ENCODE measurements around the gene NRCAM.
"Not testable (repeated sequence)": the region's sequence is repeated elsewhere in the genome, so short reads cannot be mapped to it uniquely, and the experiment has no call there.

DNA sequence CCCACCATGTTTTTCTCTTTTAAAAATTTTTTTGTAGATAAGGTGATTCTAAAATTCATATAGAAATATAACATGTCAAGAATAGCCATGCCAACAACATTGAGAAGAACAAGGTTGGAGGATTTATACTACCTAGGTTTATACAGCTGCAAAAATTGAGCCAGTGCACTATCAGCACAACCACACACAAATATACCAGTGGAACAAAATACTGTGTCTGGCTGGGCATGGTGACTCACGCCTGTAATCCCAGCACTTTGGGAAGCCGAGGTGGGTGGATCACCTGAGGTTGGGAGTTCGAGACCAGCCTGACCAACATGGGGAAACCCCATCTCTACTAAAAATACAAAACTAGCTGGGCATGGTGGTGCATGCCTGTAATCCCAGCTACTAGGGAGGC, 48.3 kb upstream of the NRCAM start:
- TF ChIP-seq, protein P1, sequence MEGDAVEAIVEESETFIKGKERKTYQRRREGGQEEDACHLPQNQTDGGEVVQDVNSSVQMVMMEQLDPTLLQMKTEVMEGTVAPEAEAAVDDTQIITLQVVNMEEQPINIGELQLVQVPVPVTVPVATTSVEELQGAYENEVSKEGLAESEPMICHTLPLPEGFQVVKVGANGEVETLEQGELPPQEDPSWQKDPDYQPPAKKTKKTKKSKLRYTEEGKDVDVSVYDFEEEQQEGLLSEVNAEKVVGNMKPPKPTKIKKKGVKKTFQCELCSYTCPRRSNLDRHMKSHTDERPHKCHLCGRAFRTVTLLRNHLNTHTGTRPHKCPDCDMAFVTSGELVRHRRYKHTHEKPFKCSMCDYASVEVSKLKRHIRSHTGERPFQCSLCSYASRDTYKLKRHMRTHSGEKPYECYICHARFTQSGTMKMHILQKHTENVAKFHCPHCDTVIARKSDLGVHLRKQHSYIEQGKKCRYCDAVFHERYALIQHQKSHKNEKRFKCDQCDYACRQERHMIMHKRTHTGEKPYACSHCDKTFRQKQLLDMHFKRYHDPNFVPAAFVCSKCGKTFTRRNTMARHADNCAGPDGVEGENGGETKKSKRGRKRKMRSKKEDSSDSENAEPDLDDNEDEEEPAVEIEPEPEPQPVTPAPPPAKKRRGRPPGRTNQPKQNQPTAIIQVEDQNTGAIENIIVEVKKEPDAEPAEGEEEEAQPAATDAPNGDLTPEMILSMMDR (IDR thresholded peaks at IDR 0.05): not testable (repeated sequence)
- not testable (repeated sequence) for TF ChIP-seq EZH2 (IDR thresholded peaks at IDR 0.05; ENCODE audit: borderline replicate concordance, insufficient read depth, low read depth, low read length, poor library complexity, severe bottlenecking)

Data from B cell (primary cell).